HG03460 (cell line): ENCODE results near the gene PEMT.

Experiments used
- ATAC-seq: cut with Tn5 transposase; IDR thresholded peaks from one replicate; pipeline ENCODE4 v1.9.1; 2021; ENCODE audit not compliant: unreplicated experiment

Gene PEMT

DNA sequence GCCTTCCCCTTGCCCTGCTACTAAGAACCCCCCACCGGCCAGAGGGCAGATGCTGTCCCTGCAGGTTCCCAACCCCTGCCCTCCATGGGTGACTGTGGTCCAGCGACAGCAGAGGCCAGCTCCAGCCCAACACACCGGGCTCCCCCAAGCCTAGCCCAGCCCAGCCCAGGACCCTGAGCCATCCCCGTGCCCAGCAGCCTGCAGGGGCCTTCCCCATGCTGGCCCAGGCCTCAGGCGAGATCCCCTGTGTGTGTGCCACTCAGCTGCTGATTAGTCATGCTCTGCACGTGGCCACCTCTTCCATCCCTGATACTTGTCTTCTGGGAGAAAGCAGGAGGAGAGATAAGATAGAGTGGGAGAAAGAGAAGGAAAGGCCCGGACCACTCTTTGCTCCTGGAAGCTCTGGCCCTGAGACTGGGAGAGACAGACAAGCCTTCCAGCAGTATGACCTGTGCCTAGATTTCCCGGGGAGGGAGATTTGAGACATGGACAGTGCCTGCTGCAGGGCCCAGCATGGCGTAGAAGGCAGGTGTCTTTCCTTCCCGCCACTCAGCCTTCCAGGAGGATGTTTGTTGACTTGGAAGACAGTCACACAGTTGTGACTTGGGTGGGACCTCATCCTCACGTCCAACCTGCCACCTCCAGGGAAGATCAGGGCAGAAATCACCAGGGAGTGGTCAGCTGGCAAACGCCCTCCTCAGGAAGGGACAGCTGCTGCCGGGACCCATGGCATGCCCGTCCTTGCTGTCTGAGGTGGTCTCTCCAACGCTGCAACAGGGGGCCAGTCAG lies 54.0 kb downstream of the PEMT start:
- ATAC-seq = no peak

DNA sequence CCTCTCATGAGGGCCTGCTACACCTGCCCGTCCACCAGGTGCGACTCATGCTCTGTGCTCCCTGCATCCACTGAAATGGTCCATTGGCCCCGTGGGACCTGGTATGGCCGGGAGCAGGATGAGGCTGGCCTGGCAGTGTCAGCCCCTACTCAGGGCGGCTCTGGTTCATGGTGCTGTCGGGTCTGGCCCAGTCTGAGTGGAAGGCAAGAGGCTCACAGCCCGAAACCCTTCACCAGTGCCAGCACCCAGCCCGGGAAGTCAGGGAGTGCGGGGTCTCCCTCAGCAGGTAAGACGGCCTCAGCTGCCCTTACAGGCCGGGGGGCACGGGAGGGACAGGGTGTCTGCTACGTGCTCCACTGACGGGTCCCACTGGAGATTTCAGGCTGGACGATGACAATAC lies 54.8 kb downstream of the PEMT start:
- no peak for ATAC-seq

DNA sequence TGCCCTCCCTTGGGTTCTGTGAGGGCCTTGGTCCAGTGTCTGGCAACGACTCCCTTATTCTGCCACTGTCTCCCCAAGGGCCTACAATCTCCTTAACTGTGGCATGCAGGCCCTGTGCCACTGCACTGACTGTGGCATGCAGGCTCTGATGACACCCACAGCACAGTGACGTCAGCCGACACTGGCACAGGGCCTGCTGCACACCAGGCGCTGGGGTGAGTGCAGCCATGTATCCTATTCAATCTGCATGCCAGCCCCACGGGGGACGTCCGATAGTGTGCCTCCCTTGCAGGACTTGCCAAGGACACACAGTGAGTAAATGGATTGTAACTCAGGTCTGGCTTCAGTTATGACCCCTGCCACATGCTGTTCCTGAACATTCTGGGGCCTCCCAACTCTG lies 55.6 kb downstream of the PEMT start:
- no peak for ATAC-seq

DNA sequence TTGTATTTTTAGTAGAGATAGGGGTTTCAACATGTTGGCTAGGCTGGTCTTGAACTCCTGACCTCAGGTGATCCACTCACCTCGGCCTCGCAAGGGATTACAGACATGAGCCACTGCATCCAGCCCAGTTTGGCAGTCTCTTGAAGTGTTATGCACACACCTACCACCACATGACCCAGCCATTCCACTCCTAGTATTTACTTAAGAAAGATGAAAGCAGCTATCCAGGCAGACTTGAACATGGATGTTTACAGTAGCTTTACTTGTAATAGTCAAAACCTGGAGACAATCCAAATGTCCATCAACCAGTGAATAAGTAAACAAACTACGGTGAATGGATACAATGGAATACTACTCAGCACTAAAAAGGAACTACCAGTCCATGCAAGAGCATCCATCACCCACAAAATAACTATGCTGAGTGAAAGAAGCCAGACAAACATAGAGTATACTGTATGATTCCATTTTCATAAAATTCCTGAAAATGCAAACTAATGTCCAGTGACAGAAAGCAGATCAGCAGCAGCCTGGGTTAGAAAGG lies 57.5 kb downstream of the PEMT start:
- ATAC-seq = no peak

DNA sequence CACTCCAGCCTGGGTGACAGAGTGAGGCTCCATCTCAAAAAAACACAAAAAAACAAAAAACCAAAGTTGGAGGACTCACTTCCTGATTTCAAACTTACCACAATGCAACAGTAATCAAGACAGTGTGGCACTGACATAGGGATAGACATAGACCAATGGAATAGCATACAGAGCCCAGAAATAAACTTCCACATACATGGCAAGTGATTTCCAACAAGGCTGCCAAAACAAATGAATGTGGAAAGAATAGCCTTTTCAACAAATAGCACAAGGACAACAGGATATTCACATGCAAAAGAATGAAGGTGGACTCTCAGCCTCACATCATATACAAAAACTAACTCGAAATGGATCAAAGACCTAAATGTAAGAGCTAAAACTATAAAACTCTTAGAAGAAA lies 58.5 kb downstream of the PEMT start:
- no peak for ATAC-seq

DNA sequence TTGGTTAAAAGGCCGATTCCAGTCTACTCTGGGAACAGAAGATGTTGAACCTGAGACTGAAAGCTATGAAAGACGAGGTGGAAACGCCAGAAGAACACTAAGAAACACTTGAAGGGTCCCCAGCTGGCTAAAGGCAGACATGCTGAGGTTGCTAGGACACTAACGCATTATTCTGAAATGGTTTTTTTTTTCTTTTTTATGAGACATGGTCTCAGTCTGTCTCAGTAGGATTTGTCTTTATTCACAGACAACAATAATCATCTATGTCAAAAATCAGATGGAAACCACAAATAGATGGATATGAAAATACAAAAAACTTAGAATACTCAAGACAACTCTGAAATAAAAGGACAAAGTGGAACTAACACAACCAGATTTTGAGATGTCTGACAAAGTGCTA lies 60.4 kb downstream of the PEMT start:
- no peak for ATAC-seq

DNA sequence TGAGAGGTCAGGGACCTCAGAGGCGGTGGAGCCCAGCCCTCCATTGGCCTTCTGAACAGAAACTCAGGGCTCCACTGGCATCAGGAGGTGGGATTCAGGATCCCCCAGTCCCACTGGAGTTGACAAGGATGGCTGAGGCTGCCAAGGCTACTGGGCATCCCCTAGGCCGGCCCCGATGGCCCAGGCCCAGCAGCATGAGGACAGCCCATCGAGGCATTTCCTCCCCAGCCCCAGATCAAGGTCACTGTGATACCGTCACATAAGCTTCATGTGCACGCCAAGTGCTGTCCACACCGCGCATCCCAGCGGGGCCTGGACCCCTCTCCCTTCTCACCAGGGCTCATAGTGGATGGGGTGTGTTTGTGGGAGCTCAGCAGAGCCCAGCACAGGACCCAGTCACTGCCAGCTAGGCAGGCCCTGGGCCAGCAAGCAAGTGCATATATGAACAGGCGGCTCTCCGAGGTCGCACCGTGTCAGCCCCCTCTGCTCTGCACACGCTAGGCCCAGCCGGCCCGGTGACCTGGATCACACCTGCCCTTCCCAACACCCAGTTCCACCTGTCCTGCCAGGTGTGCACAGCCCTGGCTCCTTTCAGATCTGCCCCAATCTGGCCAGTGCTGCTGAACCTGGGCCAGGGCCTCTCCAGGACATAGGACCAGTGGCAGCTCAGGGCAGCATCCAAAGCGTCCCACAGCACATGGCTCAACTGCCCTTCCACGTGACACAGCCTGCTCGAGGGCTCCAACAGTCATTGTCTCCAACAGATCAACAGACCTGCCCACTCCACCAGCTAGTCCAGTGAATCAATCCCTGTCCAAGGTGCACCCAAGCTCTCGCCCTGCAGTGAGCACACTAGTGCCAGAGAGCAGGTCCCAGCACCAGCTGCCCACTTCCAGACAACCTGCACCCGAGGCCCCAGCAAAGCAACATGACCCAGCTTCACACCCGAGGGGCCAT lies 62.5 kb downstream of the PEMT start:
- no peak for ATAC-seq

DNA sequence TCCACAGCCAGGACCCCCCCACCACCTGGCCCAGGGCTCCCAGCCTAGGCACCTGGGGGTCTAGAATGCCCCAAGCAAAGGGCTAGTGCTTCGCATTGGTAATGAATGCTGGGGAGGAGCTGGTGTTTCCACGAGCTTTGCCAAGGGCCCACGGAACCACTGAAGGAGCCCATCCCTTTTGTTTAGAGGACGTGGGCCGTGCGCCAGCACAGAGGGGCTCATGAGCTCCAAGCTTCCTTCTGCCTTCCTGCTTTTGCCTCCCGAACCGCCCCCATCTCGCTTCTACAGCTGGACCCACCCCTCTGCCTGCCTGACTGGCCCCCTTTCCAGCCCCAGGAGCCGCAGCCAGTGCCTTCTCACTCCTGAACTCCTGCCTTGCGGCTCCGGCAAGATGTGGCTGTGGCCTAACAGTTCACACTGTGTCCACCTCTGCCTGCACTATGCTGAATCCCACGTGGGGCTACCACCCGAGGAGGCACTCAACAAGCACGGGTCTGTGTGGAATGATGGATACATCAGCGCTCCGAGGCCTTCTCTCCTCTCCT lies 63.5 kb downstream of the PEMT start:
- ATAC-seq = no peak

DNA sequence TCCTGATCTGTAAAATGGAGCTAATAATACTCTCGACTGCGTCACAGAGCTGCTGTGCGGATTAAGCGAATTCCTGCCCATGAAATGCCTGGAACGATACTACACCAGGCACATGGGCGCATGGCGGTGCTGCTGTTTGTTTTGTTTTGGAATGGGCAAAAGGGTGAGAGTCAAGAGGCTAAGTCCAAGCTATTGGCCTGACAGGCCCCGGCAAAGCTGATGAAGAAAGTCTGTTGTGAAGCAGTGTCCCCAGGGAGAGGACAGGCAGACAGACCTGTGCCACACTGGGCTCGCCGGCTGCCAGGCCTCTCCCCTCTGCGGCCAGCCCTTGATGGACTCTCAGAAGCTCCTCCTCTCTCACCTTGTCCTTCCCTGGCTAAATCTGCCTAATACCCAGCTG lies 64.0 kb downstream of the PEMT start:
- ATAC-seq = no peak

DNA sequence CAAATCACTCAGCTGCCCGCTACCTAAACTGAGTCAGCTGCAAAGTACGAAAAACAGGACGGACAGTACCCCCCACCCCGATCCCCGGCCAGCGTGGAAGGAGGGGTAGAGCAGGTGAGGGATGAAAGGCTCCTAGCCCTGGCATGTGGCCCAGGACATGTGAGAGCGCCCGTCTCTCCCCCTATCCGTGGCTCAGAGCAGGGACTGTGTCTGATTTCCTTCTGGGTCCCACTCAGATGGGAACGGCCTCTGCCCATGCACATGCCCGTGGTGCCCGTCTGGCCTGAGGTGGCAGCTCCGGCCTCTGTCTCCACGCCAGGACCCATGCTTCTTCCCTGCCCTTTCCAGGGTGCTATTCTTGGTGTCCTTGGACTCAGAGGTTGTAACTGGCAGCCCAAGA lies 65.1 kb downstream of the PEMT start:
- no peak for ATAC-seq

DNA sequence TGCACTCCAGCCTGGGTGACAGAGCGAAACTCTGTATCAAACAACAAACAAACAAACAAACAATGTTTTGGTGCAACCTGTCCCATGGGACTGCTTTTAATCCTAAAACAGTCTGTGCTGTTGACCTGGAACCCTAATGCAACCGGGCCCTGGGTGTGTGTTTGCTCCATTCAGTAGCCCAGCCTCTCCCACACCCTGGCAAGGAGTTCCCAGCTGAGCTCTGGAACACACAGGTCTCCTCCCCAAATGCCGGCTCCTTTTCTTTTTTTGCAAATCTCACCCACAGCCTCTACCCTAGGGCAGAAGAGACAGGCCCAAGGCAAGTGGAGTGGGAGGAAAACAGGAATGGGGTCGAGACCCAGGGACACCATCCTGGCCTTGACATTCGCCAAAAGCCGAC lies 65.6 kb downstream of the PEMT start:
- ATAC-seq = no peak

DNA sequence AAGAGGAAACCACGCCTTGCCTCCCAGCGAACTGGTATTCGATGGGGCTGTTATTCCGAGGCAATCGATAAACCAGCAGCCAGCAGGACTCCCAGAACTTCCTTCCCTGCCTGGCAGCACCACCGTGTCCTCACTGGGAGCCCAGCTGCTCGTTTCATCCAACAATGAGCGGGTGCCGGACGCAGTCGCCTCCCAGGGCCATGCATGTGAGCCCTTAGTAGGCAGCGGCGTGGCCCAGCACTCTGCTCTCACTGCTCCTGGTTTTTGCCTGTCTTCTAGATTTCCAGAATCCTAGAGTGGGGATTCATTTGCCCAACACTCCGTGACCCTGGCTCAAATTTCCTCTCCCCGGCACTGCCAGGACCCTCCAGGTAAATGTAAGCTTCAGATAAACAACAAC lies 66.2 kb downstream of the PEMT start:
- ATAC-seq = no peak

DNA sequence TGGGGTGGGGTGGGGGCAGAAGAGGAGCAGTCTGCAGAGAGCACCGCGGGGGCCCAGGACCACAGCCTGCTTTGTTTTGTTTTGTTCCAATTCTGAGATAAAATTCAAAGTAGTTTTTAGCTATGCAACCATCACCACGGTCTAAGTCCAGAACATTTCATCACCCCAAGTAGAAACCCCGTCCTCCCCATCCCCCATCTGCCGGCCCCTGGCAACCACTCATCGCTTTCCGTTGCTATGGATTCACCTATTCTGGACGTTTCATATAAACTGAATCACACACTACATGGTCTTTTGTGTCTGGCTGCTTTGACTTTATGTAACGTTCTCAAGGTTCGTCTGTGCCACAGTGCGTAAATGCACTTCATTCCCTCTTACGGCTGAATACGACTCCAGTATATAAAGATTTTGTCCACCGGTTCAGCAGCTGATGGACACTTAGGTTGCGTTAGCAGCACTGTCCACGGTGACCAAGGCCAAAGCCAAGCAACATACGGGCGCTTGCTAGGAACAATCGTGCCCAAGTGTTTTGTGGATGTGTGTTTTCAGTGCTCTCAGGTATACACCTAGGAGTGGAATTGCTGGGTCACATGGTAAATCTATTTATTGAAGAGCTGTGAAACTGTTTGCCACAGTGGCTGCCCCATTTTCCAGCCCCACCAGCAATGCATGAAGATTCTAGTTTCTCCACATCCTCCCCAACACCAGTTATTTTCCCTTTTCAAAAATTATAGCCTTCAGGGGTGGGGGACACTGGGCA lies 67.6 kb downstream of the PEMT start:
- no peak for ATAC-seq

DNA sequence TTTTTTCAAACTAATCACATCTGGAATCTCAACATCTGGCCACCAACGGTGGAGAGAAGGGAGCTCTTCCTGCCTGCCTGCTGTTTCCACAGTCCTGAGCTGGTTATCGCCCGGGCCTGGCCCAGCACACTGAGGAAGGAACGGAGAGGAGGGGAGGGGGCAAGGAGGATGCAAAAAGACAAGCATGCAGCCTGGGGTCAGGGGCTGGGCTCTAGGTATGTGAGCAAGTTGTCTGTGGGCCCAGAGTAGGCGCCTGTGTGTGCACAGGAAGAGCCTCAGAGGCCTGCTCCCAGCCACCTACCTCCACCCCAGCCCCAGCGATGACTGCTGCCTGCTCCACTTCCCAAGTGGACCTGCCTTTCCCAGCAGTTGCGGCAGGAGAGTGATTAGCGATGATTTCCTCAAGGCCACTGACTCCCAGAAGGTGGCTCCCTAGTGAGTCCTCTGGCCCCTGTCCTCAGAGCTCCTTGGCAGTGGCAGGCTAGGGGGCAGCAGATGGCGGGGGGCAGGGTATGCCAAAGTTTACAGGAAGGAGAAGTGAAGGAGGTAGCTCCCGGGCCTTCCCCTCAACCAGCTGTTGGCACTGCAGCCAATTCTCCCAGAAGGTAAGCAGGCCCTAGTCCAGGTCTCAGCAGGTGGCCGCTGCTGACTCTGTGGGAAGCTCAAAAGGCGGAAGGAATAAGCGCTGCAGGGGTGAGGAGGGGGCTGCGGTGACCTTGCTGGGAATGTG lies 68.3 kb downstream of the PEMT start:
- no peak for ATAC-seq

DNA sequence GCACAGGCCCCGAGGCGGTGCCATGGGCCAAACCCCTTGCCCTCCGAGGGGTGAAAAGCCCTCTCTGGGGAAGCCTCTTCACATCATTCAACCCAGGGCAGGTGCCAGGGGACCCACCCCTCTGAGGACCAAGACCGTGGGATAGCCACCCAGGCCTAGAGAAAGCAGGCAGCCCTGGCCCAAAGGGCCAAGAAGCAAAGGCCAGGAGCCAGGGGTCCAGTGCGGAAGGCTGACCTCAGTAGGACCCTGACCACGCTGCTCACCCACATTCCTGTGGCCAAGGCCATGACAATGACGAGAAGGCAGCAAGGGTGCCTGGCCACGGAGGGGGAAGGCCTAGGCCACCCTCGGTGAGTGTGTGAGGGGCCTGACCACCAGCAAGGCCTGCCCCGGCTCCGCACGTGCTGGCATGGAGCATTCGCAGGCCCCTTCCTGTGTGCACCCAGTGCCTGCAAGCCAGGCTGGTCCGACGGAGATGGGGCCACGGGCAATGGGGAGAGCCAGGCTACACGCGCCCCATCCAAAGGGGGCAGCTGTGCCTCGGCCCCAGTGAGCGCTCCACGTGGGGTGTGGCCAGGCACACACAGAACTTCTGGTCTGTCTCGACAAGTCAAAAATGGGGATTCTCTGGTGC lies 70.8 kb downstream of the PEMT start:
- no peak for ATAC-seq

DNA sequence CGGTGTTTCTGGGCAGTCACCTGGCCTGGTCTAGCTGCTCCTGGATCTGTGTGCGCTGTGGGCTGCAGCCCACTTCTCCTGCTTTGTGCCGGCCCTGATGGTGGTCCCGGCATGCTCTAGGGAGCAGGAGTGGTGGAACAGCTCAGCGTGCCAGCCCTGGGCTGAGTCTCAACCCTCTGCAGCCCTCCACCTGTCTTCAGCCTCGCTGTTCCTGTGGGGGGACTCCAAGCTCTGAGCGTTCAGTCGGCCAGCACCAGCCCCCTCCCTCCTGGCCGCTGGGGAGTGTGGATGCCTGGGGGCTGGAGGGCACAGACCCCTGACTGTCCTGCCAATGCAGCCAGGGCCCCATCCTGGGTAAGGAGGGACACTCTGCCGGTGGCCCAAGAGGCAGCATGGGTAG lies 71.6 kb downstream of the PEMT start:
- ATAC-seq = no peak

DNA sequence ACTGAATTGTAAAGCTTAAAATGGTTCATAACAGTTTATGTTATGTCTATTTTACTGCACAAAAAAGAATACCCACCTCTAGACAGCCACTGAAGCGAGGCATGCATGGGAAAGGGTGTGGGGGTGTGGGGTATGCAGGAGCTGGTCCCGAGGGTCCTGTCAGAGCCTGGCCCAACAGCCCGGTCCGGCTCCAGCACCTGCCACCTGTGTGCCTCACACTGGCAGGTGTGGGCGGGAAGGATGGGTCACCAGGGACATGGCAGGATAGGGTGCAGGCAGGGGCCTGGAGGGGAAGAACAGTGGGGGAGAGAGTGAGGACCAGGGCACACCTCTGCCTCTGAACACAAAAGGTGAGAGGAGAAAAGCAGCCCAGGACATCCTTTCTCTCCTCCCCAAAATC lies 72.6 kb downstream of the PEMT start:
- no peak for ATAC-seq

DNA sequence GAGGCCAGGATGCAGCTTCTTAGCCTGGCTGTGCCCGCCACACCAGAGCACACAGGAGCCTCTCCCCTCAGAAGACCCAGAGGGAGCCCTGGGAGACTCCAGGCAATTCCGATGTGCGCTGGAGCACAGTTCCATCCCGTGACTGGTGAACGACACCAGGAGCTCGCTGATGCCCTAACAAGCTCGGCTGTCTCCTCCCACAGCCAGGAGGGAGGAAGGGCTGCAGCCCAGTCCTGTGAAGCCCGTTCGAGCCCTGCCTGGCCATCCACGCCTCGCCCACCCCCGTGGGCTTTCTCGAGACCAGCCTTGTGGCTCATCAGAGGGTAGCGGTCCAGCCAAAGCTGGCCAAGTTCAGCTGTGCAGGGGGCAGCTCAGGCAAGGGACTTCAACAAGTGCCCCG lies 73.5 kb downstream of the PEMT start:
- no peak for ATAC-seq

DNA sequence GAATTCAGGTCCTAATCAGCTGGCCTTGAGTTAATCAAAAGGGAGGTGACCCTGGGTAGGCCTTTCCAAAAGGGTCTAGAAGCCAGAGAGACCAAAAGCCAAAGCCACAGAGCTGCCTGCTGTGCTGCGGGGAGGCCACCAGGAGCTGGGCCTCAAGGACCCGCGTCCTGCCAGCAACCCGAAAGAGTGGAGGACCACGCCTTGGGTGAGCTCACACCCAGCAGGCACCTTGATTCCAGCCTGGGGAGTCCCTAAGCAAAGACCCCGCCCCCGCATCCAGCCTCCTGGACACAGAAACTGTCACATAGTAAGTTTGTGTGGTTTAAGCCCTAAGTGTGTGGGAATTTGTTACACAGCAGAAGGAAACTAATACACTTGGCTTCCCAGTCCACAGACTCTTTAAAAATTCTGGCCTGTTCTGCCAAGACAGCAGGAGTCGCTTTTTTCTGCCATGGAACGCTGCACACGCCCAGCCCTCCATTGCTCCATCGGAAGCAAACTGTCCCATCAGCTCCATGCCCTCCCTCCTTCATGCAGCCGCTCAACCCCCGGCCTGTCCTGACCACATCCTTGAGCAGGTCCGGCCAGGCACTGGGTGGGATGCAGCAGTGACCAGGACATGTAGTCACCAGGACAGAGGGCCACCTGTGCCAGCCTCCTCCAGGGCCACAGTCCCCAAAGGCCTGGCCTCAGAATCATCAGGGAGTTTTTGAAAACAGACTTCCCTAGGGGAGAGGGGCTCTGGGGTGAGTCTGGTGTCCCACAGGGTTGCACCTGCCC lies 74.4 kb downstream of the PEMT start:
- no peak for ATAC-seq
